Measurements from ENCODE around the gene WDR36. TPM values are rescaled to one million over a fixed set of nuclear protein-coding genes. Genes with fewer than 3 reads are reported as not detected.

Gene WDR36
- total RNA-seq, 1 donor from 2014 or later: 31.6 TPM

DNA sequence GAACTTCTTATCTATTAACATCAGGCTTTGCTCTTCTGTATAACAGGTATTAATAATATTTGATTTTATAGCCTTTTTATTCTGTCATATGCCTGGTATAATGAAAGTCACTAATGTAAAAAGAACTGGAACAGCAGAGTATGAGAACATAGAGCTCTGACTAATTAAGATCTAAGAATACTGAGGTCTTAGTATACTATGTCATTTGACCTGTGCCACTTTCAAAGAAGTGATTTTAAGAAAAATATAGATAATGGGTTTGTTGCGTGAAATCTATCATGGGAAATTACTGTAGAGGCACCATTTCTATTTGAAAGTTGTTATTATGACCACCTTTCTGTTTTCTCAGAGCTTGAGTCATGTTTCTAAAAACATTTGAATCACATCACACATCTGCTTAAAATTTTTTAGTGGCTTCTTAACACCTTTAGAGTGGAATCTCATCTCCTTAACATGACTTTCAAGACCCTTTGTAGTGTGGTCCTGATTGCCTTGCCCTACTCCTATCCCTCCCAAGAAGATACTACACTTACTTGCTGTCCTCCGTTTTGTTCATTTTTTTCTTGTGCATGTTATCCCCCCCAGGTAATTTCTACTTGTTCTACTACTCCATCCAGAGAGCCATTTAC lies 14.3 kb downstream of the WDR36 start:
- TF ChIP-seq, protein P1, sequence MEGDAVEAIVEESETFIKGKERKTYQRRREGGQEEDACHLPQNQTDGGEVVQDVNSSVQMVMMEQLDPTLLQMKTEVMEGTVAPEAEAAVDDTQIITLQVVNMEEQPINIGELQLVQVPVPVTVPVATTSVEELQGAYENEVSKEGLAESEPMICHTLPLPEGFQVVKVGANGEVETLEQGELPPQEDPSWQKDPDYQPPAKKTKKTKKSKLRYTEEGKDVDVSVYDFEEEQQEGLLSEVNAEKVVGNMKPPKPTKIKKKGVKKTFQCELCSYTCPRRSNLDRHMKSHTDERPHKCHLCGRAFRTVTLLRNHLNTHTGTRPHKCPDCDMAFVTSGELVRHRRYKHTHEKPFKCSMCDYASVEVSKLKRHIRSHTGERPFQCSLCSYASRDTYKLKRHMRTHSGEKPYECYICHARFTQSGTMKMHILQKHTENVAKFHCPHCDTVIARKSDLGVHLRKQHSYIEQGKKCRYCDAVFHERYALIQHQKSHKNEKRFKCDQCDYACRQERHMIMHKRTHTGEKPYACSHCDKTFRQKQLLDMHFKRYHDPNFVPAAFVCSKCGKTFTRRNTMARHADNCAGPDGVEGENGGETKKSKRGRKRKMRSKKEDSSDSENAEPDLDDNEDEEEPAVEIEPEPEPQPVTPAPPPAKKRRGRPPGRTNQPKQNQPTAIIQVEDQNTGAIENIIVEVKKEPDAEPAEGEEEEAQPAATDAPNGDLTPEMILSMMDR (conservative IDR thresholded peaks at IDR 0.05): no peak
- Mint-ChIP-seq H3K4me3 (no peak overlapping the region), H3K27ac (no peak overlapping the region), H3K36me3 (peaks cover 23% of the 10 kb centered on the region), H3K4me1 (ENCODE audit: unreplicated experiment) (no peaks in the 10 kb centered on the region), H3K27me3 (no peaks in the 10 kb centered on the region), H3K9me3 (no peaks in the 10 kb centered on the region)
- DNase-seq (ENCODE audit: extremely low spot score, unreplicated experiment): no peak

DNA sequence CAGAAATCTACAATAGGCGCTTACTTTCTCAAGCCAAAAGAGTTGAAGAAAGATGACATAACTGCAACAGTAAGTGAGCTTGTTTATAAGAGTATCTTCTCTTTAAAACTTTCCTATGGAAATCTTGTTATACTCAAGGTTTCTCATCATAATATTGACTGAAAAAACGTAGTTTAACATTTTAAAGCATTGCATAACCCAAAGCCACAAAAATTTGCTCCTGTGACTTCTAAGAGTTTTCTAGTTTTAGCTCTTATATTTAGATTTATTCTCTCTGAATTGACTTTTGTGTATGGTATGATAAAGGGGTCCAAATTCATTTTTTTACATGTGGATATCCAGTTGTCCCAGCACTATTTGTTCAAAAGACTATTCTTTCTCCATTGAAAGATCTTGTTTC lies 15.2 kb downstream of the WDR36 start:
- Mint-ChIP-seq H3K4me3 (no peak overlapping the region), H3K4me1 (ENCODE audit: unreplicated experiment) (no peaks in the 10 kb centered on the region), H3K36me3 (peaks cover 28% of the 10 kb centered on the region), H3K27me3 (no peaks in the 10 kb centered on the region), H3K9me3 (no peaks in the 10 kb centered on the region), H3K27ac (no peak overlapping the region)
- DNase-seq (ENCODE audit: extremely low spot score, unreplicated experiment): no peak
- TF ChIP-seq, protein P1 (conservative IDR thresholded peaks at IDR 0.05): no peak

GRCh38 chr5:111111956-111112355 lies 19.8 kb downstream of the WDR36 start:
- no peak for DNase-seq (ENCODE audit: extremely low spot score, unreplicated experiment)
- H3K4me1 Mint-ChIP-seq (ENCODE audit: unreplicated experiment): no peaks in the 10 kb centered on the region
- no peaks in the 10 kb centered on the region for H3K27me3 Mint-ChIP-seq
- peaks cover 6% of the 10 kb centered on the region for H3K36me3 Mint-ChIP-seq
- H3K27ac Mint-ChIP-seq: no peak overlapping the region
- H3K4me3 Mint-ChIP-seq: no peak overlapping the region
- no peaks in the 10 kb centered on the region for H3K9me3 Mint-ChIP-seq
- TF ChIP-seq, protein P1 (conservative IDR thresholded peaks at IDR 0.05): no peak

- TF ChIP-seq, protein P1 (conservative IDR thresholded peaks at IDR 0.05): no peak
- DNase-seq (ENCODE audit: extremely low spot score, unreplicated experiment): no peak
- Mint-ChIP-seq H3K4me1 (ENCODE audit: unreplicated experiment) (no peaks in the 10 kb centered on the region), H3K9me3 (no peaks in the 10 kb centered on the region), H3K36me3 (peaks cover 4% of the 10 kb centered on the region), H3K27ac (no peak overlapping the region), H3K4me3 (no peak overlapping the region), H3K27me3 (no peaks in the 10 kb centered on the region)
These were observed 21.5 kb downstream of the WDR36 start for GRCh38 chr5:111113678-111114077.

- Mint-ChIP-seq H3K4me1 (ENCODE audit: unreplicated experiment) (no peaks in the 10 kb centered on the region), H3K27me3 (no peaks in the 10 kb centered on the region), H3K27ac (no peak overlapping the region), H3K4me3 (no peak overlapping the region), H3K9me3 (no peaks in the 10 kb centered on the region), H3K36me3 (peaks cover 4% of the 10 kb centered on the region)
- no peak for DNase-seq (ENCODE audit: extremely low spot score, unreplicated experiment)
- TF ChIP-seq, protein P1 (conservative IDR thresholded peaks at IDR 0.05): no peak
These were observed 23.1 kb downstream of the WDR36 start for GRCh38 chr5:111115229-111115628.

Measured in type B pancreatic cell (in vitro differentiated cells).